Panc1 (cell line): Measurements from ENCODE around the gene CREG1. TPM values are rescaled to one million over a fixed set of nuclear protein-coding genes. Genes with fewer than 3 reads are reported as not detected.

Experiments used
- ATAC-seq: fragments of 200-7000 bp; cut with Tn5 transposase; 2 replicates; pipeline ENCODE4 v1.9.1; 2020; ENCODE audit warnings: mild to moderate bottlenecking, moderate library complexity
- BruUV-seq: library from RNA; stranded (reverse); fragments of 400-500 nt; replicated peaks from 2 replicates; lab custom pipeline; 2021; lab: Mats Ljungman, UMichigan
- CTCF ChIA-PET: fragments of 300-600 bp; sonication (Branson Sonifier 250); formaldehyde crosslinking; loops from one replicate; lab custom pipeline; 2022; ENCODE audit warnings: antibody characterized with exemption; lab: Charles Lee
- POLR2A ChIA-PET: fragments of 300-600 bp; sonication (Branson Sonifier 250); formaldehyde crosslinking; loops from one replicate; lab custom pipeline; 2022; ENCODE audit warnings: antibody characterized with exemption; lab: Charles Lee
- DNase-seq: peaks from one replicate; pipeline ENCODE4 v3.0.0-alpha.2; 2010; ENCODE audit warnings: low read depth, low spot score
- H3K27ac ChIP-seq: 2 replicates; pipeline ENCODE4 v1.5.1; 2011; ENCODE audit warnings: mild to moderate bottlenecking, low read length, inconsistent platforms
- H3K27me3 ChIP-seq: fragments of 200-500 bp; sonication (Bioruptor generic); 2 replicates; pipeline ENCODE4 v1.6.0; 2014; ENCODE audit warnings: low read length, inconsistent platforms; ENCODE audit not compliant: control insufficient read depth, insufficient read depth
- H3K36me3 ChIP-seq: fragments of 200-500 bp; sonication (Bioruptor generic); 2 replicates; pipeline ENCODE4 v1.5.1; 2014; ENCODE audit warnings: inconsistent platforms, mild to moderate bottlenecking, low read length, moderate library complexity; ENCODE audit not compliant: control insufficient read depth, insufficient read depth
- H3K4me1 ChIP-seq: 2 replicates; pipeline ENCODE4 v1.5.1; 2011; ENCODE audit warnings: inconsistent platforms, mild to moderate bottlenecking, low read length, moderate library complexity; ENCODE audit not compliant: control insufficient read depth, insufficient read depth
- H3K4me3 ChIP-seq, 2 experiments: 2 replicates each; pipeline ENCODE4 v1.5.1; 2011 to 2012; ENCODE audit warnings: low read depth in 2 of 2, low read length in 2 of 2, mild to moderate bottlenecking in 2 of 2, inconsistent platforms in 1 of 2, moderate library complexity in 1 of 2
- H3K9me3 ChIP-seq: fragments of 200-500 bp; sonication (Bioruptor generic); 2 replicates; pipeline ENCODE4 v1.5.1; 2014; ENCODE audit warnings: low read depth, mild to moderate bottlenecking, inconsistent platforms, low read length, moderate library complexity; ENCODE audit not compliant: control insufficient read depth, insufficient read depth
- CTCF ChIP-seq: fragments of 450-650 bp; IDR thresholded peaks from 2 replicates; pipeline ENCODE4 v1.5.1; 2017; ENCODE audit warnings: mild to moderate bottlenecking
- POLR2AphosphoS5 ChIP-seq: IDR thresholded peaks from 2 replicates; pipeline ENCODE4 v1.6.1; 2012; ENCODE audit warnings: mild to moderate bottlenecking, low read depth, low read length, moderate library complexity
- REST ChIP-seq, 2 experiments: IDR thresholded peaks; 2 replicates each; pipeline ENCODE4 v1.6.1; 2011 to 2012; ENCODE audit warnings: low read depth in 2 of 2, control low read depth in 1 of 2, low read length in 1 of 2, mild to moderate bottlenecking in 1 of 2, moderate library complexity in 1 of 2; ENCODE audit not compliant: insufficient read depth in 1 of 2
- SIN3A ChIP-seq: IDR thresholded peaks from 2 replicates; pipeline ENCODE4 v1.6.1; 2012; ENCODE audit warnings: low read depth, mild to moderate bottlenecking, low read length, moderate library complexity, borderline replicate concordance; ENCODE audit not compliant: insufficient read depth
- TCF7L2 ChIP-seq: IDR thresholded peaks from 2 replicates; pipeline ENCODE4 v1.6.1; 2011; ENCODE audit warnings: mild to moderate bottlenecking, low read depth, low read length, inconsistent platforms
- in situ Hi-C: cut with HindIII; loops from 2 replicates; pipeline ENCODE4 v1.10.0; 2016; ENCODE audit warnings: low sequenced_read_pairs, low pct_unique_long_range_greater_than_20kb
- intact Hi-C: fragments of 100-400 bp; cut with micrococcal nuclease; formaldehyde crosslinking; loops from one replicate; pipeline ENCODE4 v1.10.0; 2022; ENCODE audit not compliant: unreplicated experiment
- total RNA-seq: library from RNA; stranded (reverse); gene quantifications from one replicate; pipeline ENCODE4 v1.2.1, GENCODE V29; 2021; ENCODE audit not compliant: unreplicated experiment

CREG1 gene
- total RNA-seq, 1 experiment from 2014 or later = 25.9 TPM

- H3K27ac ChIP-seq = no peak overlapping the region
- ATAC-seq (no peak), DNase-seq (no peak)
- peaks cover 3% of the 10 kb centered on the region; the same call in 1 of the 2 replicates for H3K27me3 ChIP-seq
- ChIA-PET POLR2A (no interaction called here), CTCF (no interaction called here)
- no peaks in the 10 kb centered on the region for H3K36me3 ChIP-seq
- no TSS peak for BruUV-seq
- H3K4me3 ChIP-seq = no peak overlapping the region
- intact Hi-C loops = no loop called here
- in situ Hi-C loops = no loop called here
- no peak for TF ChIP-seq POLR2AphosphoS5
- TF ChIP-seq TCF7L2 = no peak
- TF ChIP-seq SIN3A = no peak
- no peaks in the 10 kb centered on the region for H3K9me3 ChIP-seq
- no peaks in the 10 kb centered on the region for H3K4me1 ChIP-seq
Measured at GRCh38 chr1:167582064-167582463, 28.5 kb upstream of the CREG1 start.

- Histone ChIP-seq H3K27ac (no peak overlapping the region), H3K4me1 (no peaks in the 10 kb centered on the region), H3K9me3 (no peaks in the 10 kb centered on the region), H3K27me3 (peaks cover 3% of the 10 kb centered on the region), H3K4me3 (no peak overlapping the region), H3K36me3 (no peaks in the 10 kb centered on the region)
- DNase-seq (no peak), ATAC-seq (no peak)
- CTCF ChIA-PET = no interaction called here
- POLR2A ChIA-PET = no interaction called here
- intact Hi-C loops (no loop called here), in situ Hi-C loops (no loop called here)
- TF ChIP-seq REST (IDR thresholded peaks at IDR 0.05; ENCODE audit: insufficient read depth in 1 of 2, low read depth in 2 of 2, low read length in 1 of 2) = no peak
- no peak for TF ChIP-seq CTCF
- no peak for TF ChIP-seq TCF7L2
- TF ChIP-seq SIN3A = no peak
- TF ChIP-seq POLR2AphosphoS5 = no peak
- BruUV-seq = no TSS peak
Measured at GRCh38 chr1:167579986-167580385, 26.4 kb upstream of the CREG1 start.

DNA sequence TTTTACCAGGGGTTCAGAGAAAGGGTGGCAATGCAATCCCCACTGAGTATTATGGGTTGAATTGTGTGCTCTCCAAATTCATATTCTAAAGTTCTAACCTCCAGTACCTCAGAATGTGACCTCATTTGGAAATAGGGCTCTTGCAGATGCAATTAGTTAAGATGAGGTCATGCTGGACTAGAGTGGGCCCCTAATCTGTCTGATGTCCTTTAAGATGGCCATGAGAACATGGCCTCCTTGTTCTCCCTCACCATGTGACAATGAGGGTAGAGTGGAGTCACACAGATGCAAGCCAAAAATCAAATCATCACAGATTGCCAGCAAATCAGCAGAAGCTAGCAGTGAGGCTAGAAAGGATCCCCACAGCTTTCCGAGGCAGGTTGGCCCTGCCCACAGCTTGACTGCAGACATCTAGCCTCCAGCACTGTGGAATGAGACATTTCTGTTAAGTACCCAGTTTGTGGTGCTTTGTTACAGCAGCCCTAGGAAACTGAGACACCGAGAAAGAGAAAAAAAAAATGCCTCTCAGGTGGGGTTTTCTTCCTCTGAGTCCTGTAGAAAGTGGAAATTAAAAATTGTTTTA is 25.5 kb upstream of the CREG1 start:
- no peak overlapping the region for H3K4me3 ChIP-seq
- ChIA-PET CTCF (interaction anchor here (0.7 kb wide), 1 partner anchor 694 kb away, joined by 3 read pairs; no protein-coding TSS in a partner anchor), POLR2A (no interaction called here)
- no peak for DNase-seq
- in situ Hi-C loops = no loop called here
- H3K36me3 ChIP-seq = no peaks in the 10 kb centered on the region
- peaks cover 3% of the 10 kb centered on the region for H3K27me3 ChIP-seq
- ATAC-seq = no peak
- TF ChIP-seq TCF7L2 = no peak
- no peak for TF ChIP-seq REST (IDR thresholded peaks at IDR 0.05; ENCODE audit: insufficient read depth in 1 of 2, low read depth in 2 of 2, low read length in 1 of 2)
- no peak for TF ChIP-seq CTCF
- no peak for TF ChIP-seq SIN3A
- no peak for TF ChIP-seq POLR2AphosphoS5
- H3K27ac ChIP-seq = no peak overlapping the region
- no TSS peak for BruUV-seq
- intact Hi-C loops = no loop called here
- no peaks in the 10 kb centered on the region for H3K4me1 ChIP-seq
- no peaks in the 10 kb centered on the region for H3K9me3 ChIP-seq
